Heart left ventricle (tissue), 16 donors: ENCODE data around the gene ERMAP. TPM values are rescaled to one million over a fixed set of nuclear protein-coding genes. Genes with fewer than 3 reads are reported as not detected.

Source experiments
- ATAC-seq, 4 donors: fragments of 200-7000 bp; cut with Tn5 transposase; one replicate each; pipeline ENCODE4 v1.9.1; 2020 to 2022; ENCODE audit warnings: moderate library complexity in 4 of 4, mild to moderate bottlenecking in 3 of 4, moderate number of reproducible peaks in 1 of 4
- DNase-seq, 5 donors: peaks; one replicate each; pipeline ENCODE4 v3.0.0-alpha.2; 2020
- H3K27ac ChIP-seq, 12 donors: fragments of 200-600 bp; sonication (generic) in 4 of 12; one replicate each; pipeline versions ENCODE4 v1.5.0 to v1.8.0; 2016 to 2022; ENCODE audit warnings: mild to moderate bottlenecking in 2 of 12
- H3K27me3 ChIP-seq, 9 donors: fragments of 200-600 bp; sonication (generic) in 2 of 9; one replicate each; pipeline versions ENCODE4 v1.5.1 to v1.8.0; 2016 to 2022; ENCODE audit warnings: mild to moderate bottlenecking in 3 of 9
- H3K36me3 ChIP-seq, 9 donors: fragments of 200-600 bp; sonication (generic) in 2 of 9; one replicate each; pipeline versions ENCODE4 v1.5.0 to v1.8.0; 2018 to 2022; ENCODE audit warnings: mild to moderate bottlenecking in 2 of 9
- H3K4me1 ChIP-seq, 12 donors: fragments of 200-600 bp; sonication (generic) in 4 of 12; one replicate each; pipeline versions ENCODE4 v1.5.0 to v1.8.0; 2016 to 2022; ENCODE audit warnings: mild to moderate bottlenecking in 3 of 12
- H3K4me3 ChIP-seq, 12 donors: fragments of 200-600 bp; sonication (generic) in 4 of 12; one replicate each; pipeline versions ENCODE4 v1.5.0 to v1.8.0; 2017 to 2022; ENCODE audit warnings: mild to moderate bottlenecking in 9 of 12, moderate library complexity in 4 of 12
- H3K9me3 ChIP-seq, 12 donors: fragments of 200-600 bp; sonication (generic) in 4 of 12; one replicate each; pipeline versions ENCODE4 v1.5.0 to v1.8.0; 2016 to 2022; ENCODE audit warnings: mild to moderate bottlenecking in 1 of 12
- CTCF ChIP-seq, 12 donors: fragments of 200-600 bp; sonication (generic) in 4 of 12; IDR thresholded peaks; one replicate each; pipeline versions ENCODE4 v1.5.0 to v1.8.0; 2018 to 2022; ENCODE audit warnings: antibody characterized with exemption in 12 of 12, mild to moderate bottlenecking in 5 of 12
- POLR2A ChIP-seq, 2 donors: fragments of 450-650 bp; IDR thresholded peaks; one replicate each; pipeline ENCODE4 v1.6.1; 2017; ENCODE audit warnings: antibody characterized with exemption in 2 of 2, mild to moderate bottlenecking in 2 of 2, moderate library complexity in 2 of 2
- WGBS, 4 donors: extraction: QIAGEN DNeasy Blood & Tissue Kit in 2 of 4; methylation state at CpG; one replicate each; pipeline versions ENCODE4 v1.1.5 to v1.1.7; 2013 to 2018; 5-methylcytosine and 5-hydroxymethylcytosine counted together
- intact Hi-C, 10 donors: fragments of 100-400 bp; cut with DNase I; formaldehyde crosslinking; loops; one replicate each; pipeline versions ENCODE4 v1.11.1 to v1.14.2; 2022
- polyA plus RNA-seq, 2 donors: library from polyadenylated mRNA; stranded (reverse); fragments of 200-250 nt; gene quantifications; one replicate each; pipeline ENCODE4 v1.2.3, GENCODE V29; 2013
- total RNA-seq, 9 donors: library from RNA; depleted of rRNA in 2 of 9; stranded (reverse); fragments of >200 nt in 2 of 9; fragmentation: NEBNext Ultra II Directional in 3 of 9; extraction: Animal tissue kit (Norgen Biotek cat#: 25700) in 3 of 9; gene quantifications; one replicate each; pipeline versions ENCODE4 v1.1.0 to v1.2.4, GENCODE V29; 2016 to 2023
- donor health status: ischemic (EF 13 %, LVEDD 7.1; RV severe dilation, severe dysfunction).
- donor health status: healthy with polysubstance abuse.
- donor health status: DM: no; HTN: yes; CAD: no.
- donor health status: DM: no; HTN: no; CAD: no.
- donor health status: ischemic (EF 25% LVEDD 6.9; RV normal size, moderate dysfunction).
- donor health status: ischemic (EF 25% LVEDD 5.7; RV mildly dilated, moderate dysfunction).
- donor health status: healthy.
- donor health status: DM: yes; HTN: yes; CAD: no.
- donor health status: ischemic (EF 35%, LVEDD 5.7; RV mildly dilated, moderate dysfunction).
- donor health status: nonischemic (EF 11% LVEDD 7.7; RV severe dilation, severe dysfunction).
- donor health status: DM: yes; HTN: yes; CAD: no.
- donor health status: PGD.
- donor health status: ischemic (EF 29% LVEDD 5.4; RV normal size, mild dysfunction).
- donor health status: nonischemic (EF 23%, LVEDD 6.1; RV moderate dilation, normal function).

ERMAP gene
- total and polyA plus RNA-seq, 11 donors, result 2.2 to 8.2 (median 4.6) TPM

GRCh38 chr1:42889264-42889663 lies 72.3 kb downstream of the ERMAP start:
- DNase-seq (no peak), ATAC-seq (no peak)
- intact Hi-C loops, result no loop called here
- H3K4me1 ChIP-seq, result no peaks in the 10 kb centered on the region
- WGBS, 4 donors, result 86 to 98% (median 94%) methylated on average over 3 to 4 of the region's 4 CpGs
- no peak for TF ChIP-seq CTCF (IDR thresholded peaks at IDR 0.05)
- TF ChIP-seq POLR2A (IDR thresholded peaks at IDR 0.05), result no peak
- H3K27ac ChIP-seq, result no peak overlapping the region
- peaks cover 0 to 1% (median 0%) of the 10 kb centered on the region in 12 donors for H3K9me3 ChIP-seq
- H3K36me3 ChIP-seq, result no peaks in the 10 kb centered on the region
- no peak overlapping the region for H3K4me3 ChIP-seq
- peaks cover 0 to 6% (median 0%) of the 10 kb centered on the region in 9 donors for H3K27me3 ChIP-seq

DNA sequence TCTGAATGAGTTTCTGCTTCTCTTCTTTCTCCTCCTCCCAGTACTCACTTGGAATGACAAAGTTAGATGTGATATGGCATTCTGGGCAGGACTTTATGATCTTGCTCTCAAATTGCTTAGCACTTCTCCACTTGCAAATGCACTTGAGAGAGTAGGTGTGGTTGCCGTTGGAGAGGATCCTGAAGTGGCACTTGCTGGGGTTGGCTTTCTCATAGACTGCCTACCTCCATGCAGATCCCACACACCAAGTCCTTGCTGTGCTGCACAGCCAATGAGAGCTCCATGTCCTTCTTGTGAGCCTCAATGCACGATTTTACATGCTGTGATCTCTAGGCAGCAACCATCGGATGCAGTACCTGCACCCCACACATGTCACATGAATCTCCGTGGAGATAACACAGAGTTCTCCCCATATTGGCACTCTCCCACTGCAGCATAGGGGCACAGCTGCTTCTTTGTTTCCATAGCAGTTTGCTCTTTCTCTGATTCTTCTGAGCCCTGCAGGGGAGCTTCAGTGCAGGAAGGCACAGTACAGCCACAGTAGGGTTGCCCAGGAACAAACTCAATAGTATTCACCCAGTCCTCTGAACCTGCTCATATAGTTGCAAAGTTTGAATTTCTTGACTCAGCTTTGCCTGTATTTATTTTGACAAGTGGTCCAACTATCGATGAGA lies 74.7 kb downstream of the ERMAP start:
- Histone ChIP-seq H3K27me3 (no peaks in the 10 kb centered on the region), H3K9me3 (peaks cover 0 to 12% (median 0%) of the 10 kb centered on the region in 12 donors), H3K4me1 (no peaks in the 10 kb centered on the region), H3K36me3 (no peaks in the 10 kb centered on the region), H3K27ac (no peak overlapping the region), H3K4me3 (no peak overlapping the region)
- intact Hi-C loops, result no loop called here
- ATAC-seq (no peak), DNase-seq (no peak)
- no peak for TF ChIP-seq CTCF (IDR thresholded peaks at IDR 0.05)
- no peak for TF ChIP-seq POLR2A (IDR thresholded peaks at IDR 0.05)
- 59 to 66% (median 63%) methylated on average over 2 to 5 of the region's 5 CpGs for WGBS, 4 donors

Other genes with a start within 250 kb of the ERMAP start
- 10 to 100 TPM; 16.9 to 28.6 (median 19.4) TPM for gene PPIH, start 158.7 kb upstream of the ERMAP start, total RNA-seq
- 10 to 100 TPM; 25.6 to 30.9 TPM for gene PPIH, start 158.7 kb upstream of the ERMAP start, polyA plus RNA-seq
- 1,000 to 10,000 TPM in 1 of 9 donors, 100 to 1,000 TPM in 8; 663 to 1,139 (median 788) TPM for gene YBX1, start 134.7 kb upstream of the ERMAP start, total RNA-seq
- gene YBX1, start 134.7 kb upstream of the ERMAP start, polyA plus RNA-seq, result 1,000 to 10,000 TPM in 1 of 2 donors, 100 to 1,000 TPM in 1; 638 to 1,226 TPM
- gene CLDN19, start 76.9 kb upstream of the ERMAP start, total RNA-seq, result under 1 TPM in 1 of 9 donors, not detected in 8; 0.11 TPM
- under 1 TPM in 1 of 2 donors, not detected in 1; 0.01 TPM for gene CLDN19, start 76.9 kb upstream of the ERMAP start, polyA plus RNA-seq
- gene P3H1, start 50.1 kb upstream of the ERMAP start, total RNA-seq, result 10 to 100 TPM in 4 of 9 donors, 1 to 10 TPM in 5; 6.9 to 27.9 (median 10.0) TPM
- 10 to 100 TPM; 10.7 to 17.6 TPM for gene P3H1, start 50.1 kb upstream of the ERMAP start, polyA plus RNA-seq
- 1 to 10 TPM; 3.0 to 9.2 (median 5.8) TPM for gene C1orf50, start 49.9 kb upstream of the ERMAP start, total RNA-seq
- 1 to 10 TPM; 4.0 to 4.5 TPM for gene C1orf50, start 49.9 kb upstream of the ERMAP start, polyA plus RNA-seq
- under 1 TPM in 3 of 9 donors, not detected in 6; 0.06 to 0.19 (median 0.07) TPM for gene TMEM269, start 32.1 kb upstream of the ERMAP start, total RNA-seq
- gene TMEM269, start 32.1 kb upstream of the ERMAP start, polyA plus RNA-seq, result not detected
- gene SVBP, start 275 bp downstream of the ERMAP start, total RNA-seq, result 10 to 100 TPM; 11.5 to 22.8 (median 15.8) TPM
- 10 to 100 TPM; 23.6 to 33.5 TPM for gene SVBP, start 275 bp downstream of the ERMAP start, polyA plus RNA-seq
- gene ZNF691, start 29.5 kb downstream of the ERMAP start, total RNA-seq, result 10 to 100 TPM in 2 of 9 donors, 1 to 10 TPM in 7; 4.9 to 11.6 (median 8.4) TPM
- 1 to 10 TPM; 6.2 to 8.0 TPM for gene ZNF691, start 29.5 kb downstream of the ERMAP start, polyA plus RNA-seq
- 10 to 100 TPM; 19.0 to 88.1 (median 29.9) TPM for gene SLC2A1, start 141.7 kb downstream of the ERMAP start, total RNA-seq
- gene SLC2A1, start 141.7 kb downstream of the ERMAP start, polyA plus RNA-seq, result 100 to 1,000 TPM in 1 of 2 donors, 10 to 100 TPM in 1; 10.6 to 196 TPM